ENCODE measurements around the gene CFAP61.

The CFAP61 gene

DNA sequence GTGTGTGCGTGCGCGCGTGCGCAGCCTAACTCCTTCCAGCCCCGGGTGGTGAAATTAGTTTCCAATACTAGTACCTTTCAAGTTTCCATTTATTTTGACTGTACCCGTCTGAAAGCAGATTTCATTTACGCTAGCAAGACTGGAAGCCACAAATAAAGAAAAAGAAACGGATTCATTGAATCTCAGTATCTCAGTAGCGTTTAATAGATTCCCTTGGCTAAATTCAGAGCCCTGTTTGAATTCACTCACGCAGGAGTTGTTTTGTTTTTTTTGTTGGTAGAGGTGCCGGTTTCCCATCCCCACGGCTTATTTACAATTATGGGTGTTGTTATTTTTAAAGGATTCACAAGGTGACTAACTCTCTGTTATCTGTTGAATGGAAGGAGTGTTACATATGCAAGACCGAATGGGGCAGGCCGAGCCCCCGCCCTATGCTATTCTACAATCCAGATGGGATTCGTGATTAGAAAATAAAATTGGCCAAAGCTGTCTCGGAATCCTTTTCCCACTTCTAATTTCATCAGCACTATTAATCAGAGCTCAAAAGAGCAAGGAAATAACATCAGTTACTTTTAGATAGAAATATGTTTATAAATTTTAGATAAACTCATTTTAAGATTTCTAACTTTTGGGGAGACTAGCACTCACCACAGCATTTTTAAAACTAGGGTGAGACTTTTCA, 313.3 kb downstream of the CFAP61 start:
- DNase-seq (no peak), ATAC-seq (no peak)
- H3K9me3 Mint-ChIP-seq: no peaks in the 10 kb centered on the region
- peaks cover 65% of the 10 kb centered on the region for H3K27me3 Mint-ChIP-seq
- peaks cover 44% of the 10 kb centered on the region for H3K4me1 Mint-ChIP-seq
- peak overlapping the region; percentile 23 for H3K27ac Mint-ChIP-seq
- peak overlapping the region; percentile 43 for H3K4me3 Mint-ChIP-seq
- peaks cover 3% of the 10 kb centered on the region for H3K36me3 Mint-ChIP-seq (ENCODE audit: low read depth)

DNA sequence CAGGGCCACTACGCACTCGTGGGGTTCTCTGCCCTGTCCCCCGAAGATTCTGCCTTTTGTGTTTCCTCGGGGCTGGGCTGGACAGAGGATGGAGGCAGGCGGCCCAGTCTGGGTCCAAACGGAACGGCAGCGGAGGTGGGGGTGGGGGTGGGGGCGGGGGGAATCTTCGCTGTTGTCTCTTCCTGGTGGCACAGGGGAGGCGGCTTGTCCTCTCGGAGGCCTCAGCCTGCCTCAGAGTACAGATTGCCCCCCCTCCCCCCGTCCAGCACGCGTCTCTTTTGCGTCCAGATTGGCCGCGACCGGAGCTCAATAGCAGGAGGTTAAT, 314.2 kb downstream of the CFAP61 start:
- Mint-ChIP-seq H3K36me3 (ENCODE audit: low read depth) (peaks cover 3% of the 10 kb centered on the region), H3K27me3 (peaks cover 65% of the 10 kb centered on the region), H3K4me3 (peak overlapping the region; percentile 48), H3K4me1 (peaks cover 41% of the 10 kb centered on the region), H3K9me3 (no peaks in the 10 kb centered on the region), H3K27ac (no peak overlapping the region)
- DNase-seq: no peak
- ATAC-seq: no peak

DNA sequence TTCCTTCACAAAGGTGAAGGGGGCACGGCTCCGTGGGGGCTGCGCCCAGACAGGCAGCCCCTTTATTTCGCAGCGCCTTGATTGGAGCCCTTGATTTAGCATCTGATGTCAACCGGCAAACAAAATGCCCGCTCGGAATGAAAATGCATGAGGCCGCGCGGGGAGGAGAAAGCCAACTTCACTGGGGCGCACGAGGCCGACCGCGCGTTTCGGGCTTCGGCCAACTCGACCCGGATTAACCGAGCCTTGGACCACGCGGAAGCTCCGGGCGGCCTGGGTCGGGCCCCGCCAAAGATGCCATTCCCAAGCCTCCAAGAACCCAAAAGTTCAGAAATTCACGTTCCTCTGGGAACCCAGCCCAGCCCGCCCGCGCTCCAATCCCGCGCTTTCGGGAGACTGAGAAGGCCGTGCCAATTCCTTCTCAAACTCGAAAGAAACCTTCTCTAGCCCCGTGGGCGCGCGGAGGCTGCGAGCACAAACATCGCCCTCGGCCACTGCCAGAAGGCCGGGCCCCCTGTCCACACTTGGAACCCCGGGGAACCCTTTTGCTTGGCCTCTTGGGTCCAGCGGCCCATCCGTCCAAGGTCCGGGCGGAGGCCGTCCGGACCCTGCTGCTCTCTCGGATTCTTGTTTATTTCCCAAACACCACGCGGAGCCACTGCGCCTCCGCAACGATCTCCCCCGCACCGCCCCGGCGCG, 314.7 kb downstream of the CFAP61 start:
- Mint-ChIP-seq H3K4me3 (peak overlapping the region; percentile 72), H3K27ac (peak overlapping the region; percentile 71), H3K27me3 (peaks cover 65% of the 10 kb centered on the region), H3K36me3 (ENCODE audit: low read depth) (peaks cover 3% of the 10 kb centered on the region), H3K4me1 (peaks cover 40% of the 10 kb centered on the region), H3K9me3 (no peaks in the 10 kb centered on the region)
- peak; percentile 23 for DNase-seq
- ATAC-seq: no peak

DNA sequence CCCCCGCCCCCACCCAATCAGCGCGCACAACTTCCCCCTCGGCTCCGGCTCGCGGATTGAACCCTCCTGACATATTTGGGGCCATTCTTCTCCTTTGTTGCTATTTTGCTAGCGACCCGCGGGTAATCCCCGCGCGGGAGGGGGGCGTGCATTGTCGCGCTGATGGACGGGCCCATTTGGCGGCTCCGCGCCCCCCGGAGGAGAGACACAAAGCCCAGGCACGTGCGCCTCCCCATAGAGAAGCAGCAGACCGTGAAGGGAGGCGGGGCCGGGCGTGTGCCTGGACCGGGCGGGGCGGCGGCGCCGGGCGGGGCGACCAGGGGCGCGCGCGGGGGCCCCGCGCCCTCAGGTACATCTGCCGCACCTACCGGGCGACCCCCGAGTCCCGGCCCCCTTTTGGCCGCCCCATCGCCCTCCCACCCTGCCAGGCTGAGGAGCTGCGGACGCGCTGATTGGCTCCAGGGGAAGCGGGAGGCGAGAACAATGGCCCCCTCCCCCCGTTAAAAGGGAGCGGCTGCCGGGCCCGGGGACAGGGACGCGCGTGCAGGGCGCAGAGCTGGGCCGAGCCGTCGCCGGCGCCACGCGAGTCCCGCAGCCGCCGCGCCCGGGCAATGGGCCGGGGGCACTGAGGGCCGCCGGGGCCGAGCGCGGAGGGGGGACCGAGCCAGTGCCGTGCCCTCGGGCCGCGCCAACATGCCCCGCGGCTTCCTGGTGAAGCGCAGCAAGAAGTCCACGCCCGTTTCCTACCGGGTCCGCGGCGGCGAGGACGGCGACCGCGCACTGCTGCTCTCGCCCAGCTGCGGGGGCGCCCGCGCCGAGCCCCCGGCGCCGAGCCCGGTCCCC, 315.5 kb downstream of the CFAP61 start, which contains the start of gene INSM1:
INSM1 (plus strand) TSS at position 530 of the 843 bp plus-strand sequence; CDS start at position 694, 164 bp downstream.
- Mint-ChIP-seq H3K9me3 (no peaks in the 10 kb centered on the region), H3K27me3 (peaks cover 65% of the 10 kb centered on the region)

DNA sequence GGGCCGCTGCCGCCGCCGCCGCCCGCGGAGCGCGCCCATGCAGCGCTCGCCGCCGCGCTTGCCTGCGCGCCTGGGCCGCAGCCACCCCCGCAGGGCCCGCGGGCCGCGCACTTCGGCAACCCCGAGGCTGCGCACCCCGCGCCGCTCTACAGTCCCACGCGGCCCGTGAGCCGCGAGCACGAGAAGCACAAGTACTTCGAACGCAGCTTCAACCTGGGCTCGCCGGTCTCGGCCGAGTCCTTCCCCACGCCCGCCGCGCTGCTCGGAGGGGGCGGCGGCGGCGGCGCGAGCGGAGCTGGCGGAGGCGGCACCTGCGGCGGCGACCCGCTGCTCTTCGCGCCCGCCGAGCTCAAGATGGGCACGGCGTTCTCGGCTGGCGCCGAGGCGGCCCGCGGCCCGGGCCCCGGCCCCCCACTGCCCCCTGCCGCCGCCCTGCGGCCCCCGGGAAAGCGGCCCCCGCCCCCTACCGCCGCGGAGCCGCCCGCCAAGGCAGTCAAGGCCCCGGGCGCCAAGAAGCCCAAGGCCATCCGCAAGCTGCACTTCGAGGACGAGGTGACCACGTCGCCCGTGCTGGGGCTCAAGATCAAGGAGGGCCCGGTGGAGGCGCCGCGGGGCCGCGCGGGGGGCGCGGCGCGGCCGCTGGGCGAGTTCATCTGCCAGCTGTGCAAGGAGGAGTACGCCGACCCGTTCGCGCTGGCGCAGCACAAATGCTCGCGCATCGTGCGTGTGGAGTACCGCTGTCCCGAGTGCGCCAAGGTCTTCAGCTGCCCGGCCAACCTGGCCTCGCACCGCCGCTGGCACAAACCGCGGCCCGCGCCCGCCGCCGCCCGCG, 316.3 kb downstream of the CFAP61 start:
- Mint-ChIP-seq H3K36me3 (ENCODE audit: low read depth) (peaks cover 3% of the 10 kb centered on the region), H3K27me3 (peaks cover 65% of the 10 kb centered on the region), H3K4me1 (peaks cover 29% of the 10 kb centered on the region), H3K27ac (no peak overlapping the region), H3K9me3 (no peaks in the 10 kb centered on the region), H3K4me3 (no peak overlapping the region)
- ATAC-seq (no peak), DNase-seq (peak; percentile 28)

More for the DNA sequence above, 315.5 kb downstream of the CFAP61 start, which contains the start of gene INSM1:
- Mint-ChIP-seq H3K4me3 (peak within 1 kb of the TSS; percentile 72), H3K36me3 (ENCODE audit: low read depth) (peaks cover 3% of the 10 kb centered on the region), H3K27ac (peak within 1 kb of the TSS; percentile 71), H3K4me1 (peaks cover 36% of the 10 kb centered on the region)
- ATAC-seq (peak; percentile 33), DNase-seq (peak; percentile 46)

DNA sequence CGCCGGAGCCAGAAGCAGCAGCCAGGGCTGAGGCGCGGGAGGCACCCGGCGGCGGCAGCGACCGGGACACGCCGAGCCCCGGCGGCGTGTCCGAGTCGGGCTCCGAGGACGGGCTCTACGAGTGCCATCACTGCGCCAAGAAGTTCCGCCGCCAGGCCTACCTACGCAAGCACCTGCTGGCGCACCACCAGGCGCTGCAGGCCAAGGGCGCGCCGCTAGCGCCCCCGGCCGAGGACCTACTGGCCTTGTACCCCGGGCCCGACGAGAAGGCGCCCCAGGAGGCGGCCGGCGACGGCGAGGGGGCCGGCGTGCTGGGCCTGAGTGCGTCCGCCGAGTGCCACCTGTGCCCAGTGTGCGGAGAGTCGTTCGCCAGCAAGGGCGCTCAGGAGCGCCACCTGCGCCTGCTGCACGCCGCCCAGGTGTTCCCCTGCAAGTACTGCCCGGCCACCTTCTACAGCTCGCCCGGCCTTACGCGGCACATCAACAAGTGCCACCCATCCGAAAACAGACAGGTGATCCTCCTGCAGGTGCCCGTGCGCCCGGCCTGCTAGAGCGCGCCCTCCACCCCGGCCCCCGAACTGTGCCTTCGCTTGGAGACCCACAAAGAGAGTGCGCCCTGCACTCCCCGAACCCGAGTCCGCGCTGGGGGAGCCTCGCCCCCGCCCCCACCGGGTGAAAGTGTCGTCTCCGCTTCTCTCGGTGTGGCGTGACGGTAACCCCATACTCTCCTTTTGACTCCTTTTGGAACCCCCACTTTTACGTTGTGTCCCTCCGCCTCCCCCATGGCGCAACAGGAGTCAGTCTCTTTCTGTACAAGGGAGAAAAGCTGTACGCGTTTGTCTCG, 317.1 kb downstream of the CFAP61 start:
- Mint-ChIP-seq H3K4me3 (peak overlapping the region; percentile 85), H3K9me3 (no peaks in the 10 kb centered on the region), H3K36me3 (ENCODE audit: low read depth) (peaks cover 3% of the 10 kb centered on the region), H3K27ac (peak overlapping the region; percentile 85), H3K4me1 (peaks cover 23% of the 10 kb centered on the region), H3K27me3 (peaks cover 65% of the 10 kb centered on the region)
- ATAC-seq (peak; percentile 25), DNase-seq (peak; percentile 21)

DNA sequence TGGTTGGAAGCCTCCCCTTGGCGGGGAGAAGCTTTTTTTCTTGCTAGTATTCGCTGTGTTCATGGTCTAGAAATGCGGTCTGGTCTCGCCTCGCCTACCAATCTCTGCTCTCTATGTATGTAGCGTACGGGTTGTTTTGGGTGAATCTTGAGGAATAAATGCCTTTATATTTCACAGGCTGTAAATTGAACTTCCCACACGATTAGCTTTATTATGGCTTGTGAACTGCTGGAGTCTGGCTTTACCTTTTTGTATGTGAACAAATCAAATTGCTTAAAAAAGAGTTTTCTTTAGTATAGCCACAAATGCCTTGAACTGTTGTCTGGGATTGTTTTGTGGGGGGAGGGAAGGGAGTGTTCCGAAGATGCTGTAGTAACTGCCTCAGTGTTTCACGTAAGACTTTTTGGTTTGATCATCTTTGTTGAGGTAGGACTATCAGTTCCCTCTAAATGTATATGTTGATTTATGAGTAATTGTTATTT, 317.8 kb downstream of the CFAP61 start:
- peak overlapping the region; percentile 85 for H3K27ac Mint-ChIP-seq
- peaks cover 22% of the 10 kb centered on the region for H3K4me1 Mint-ChIP-seq
- peak overlapping the region; percentile 85 for H3K4me3 Mint-ChIP-seq
- no peak for ATAC-seq
- no peak for DNase-seq
- H3K36me3 Mint-ChIP-seq (ENCODE audit: low read depth): peaks cover 3% of the 10 kb centered on the region
- peaks cover 69% of the 10 kb centered on the region for H3K27me3 Mint-ChIP-seq
- no peaks in the 10 kb centered on the region for H3K9me3 Mint-ChIP-seq

DNA sequence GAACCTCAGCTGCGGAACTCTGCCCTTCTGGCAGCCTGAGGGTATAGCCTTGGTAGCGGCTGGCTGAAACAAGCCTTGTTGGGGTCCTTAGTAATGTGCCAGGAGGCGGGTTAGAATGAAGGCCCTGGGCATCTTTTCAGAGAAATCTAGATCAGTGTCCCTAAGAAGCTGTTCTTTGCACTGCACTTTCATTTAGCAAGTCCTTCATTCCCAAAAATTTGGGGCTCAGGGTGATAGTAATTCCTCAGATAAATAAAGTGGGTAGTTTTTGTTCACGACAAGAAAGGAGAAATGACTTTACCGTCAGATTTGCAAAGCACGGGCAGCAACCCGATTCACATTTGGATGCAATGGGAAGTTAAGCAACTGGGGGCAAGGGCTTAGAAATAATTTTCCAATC, 318.8 kb downstream of the CFAP61 start:
- peak overlapping the region; percentile 85 for H3K4me3 Mint-ChIP-seq
- H3K27me3 Mint-ChIP-seq: peaks cover 65% of the 10 kb centered on the region

DNA sequence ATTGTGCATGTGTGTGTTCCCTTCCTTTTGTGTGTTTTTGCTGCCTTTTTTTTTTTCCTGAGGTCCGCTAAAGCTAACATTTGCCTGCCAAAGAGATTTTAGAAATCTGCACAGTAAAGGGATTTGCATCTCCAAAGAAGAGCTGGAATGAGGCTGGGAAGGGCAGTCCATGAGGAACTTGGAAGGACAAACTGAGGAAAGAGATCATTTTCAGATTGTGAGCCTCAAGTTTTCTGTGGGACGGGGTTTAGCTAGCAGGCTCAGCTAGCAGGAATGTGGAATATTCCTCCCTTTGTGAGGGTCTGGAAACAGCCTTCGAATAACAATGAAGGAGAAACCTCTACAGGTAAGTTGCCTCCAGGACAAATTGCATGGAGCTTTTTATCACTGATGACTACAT, 319.3 kb downstream of the CFAP61 start:
- peak overlapping the region; percentile 85 for H3K4me3 Mint-ChIP-seq
- DNase-seq (no peak), ATAC-seq (no peak)
- peaks cover 60% of the 10 kb centered on the region for H3K27me3 Mint-ChIP-seq
- H3K36me3 Mint-ChIP-seq (ENCODE audit: low read depth): peaks cover 3% of the 10 kb centered on the region
- no peaks in the 10 kb centered on the region for H3K9me3 Mint-ChIP-seq
- peaks cover 11% of the 10 kb centered on the region for H3K4me1 Mint-ChIP-seq
- H3K27ac Mint-ChIP-seq: no peak overlapping the region

More for the DNA sequence above, 318.8 kb downstream of the CFAP61 start:
- no peak overlapping the region for H3K27ac Mint-ChIP-seq
- H3K9me3 Mint-ChIP-seq: no peaks in the 10 kb centered on the region
- peaks cover 15% of the 10 kb centered on the region for H3K4me1 Mint-ChIP-seq
- H3K36me3 Mint-ChIP-seq (ENCODE audit: low read depth): peaks cover 3% of the 10 kb centered on the region
- DNase-seq (no peak), ATAC-seq (no peak)

DNA sequence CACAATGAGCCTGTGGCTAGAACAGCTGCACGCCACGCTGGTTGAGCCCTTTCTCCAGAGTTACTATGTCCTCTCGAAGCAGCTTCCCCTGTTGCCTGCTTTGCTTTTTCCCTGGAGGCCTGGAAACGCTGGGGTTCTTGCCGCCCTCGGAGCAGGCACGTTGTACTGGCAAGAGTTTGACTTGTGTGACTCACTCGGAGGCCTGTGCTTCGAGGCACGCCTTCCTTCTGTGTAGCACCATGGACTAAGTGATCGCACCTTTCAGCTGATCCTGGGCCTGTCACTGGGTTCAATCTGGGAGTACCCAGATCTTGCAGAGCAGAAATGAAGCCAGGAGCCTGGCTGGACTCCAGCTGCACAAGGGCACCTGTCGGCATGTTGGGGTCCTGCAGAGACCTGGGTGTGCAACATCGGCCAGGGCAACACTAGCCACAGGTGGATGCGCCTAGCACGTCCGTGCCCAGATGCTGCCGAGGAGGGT, 320.8 kb downstream of the CFAP61 start:
- Mint-ChIP-seq H3K4me3 (no peak overlapping the region), H3K9me3 (no peaks in the 10 kb centered on the region), H3K27me3 (peaks cover 54% of the 10 kb centered on the region), H3K4me1 (peaks cover 9% of the 10 kb centered on the region), H3K36me3 (ENCODE audit: low read depth) (peaks cover 3% of the 10 kb centered on the region), H3K27ac (no peak overlapping the region)
- ATAC-seq (no peak), DNase-seq (no peak)

DNA sequence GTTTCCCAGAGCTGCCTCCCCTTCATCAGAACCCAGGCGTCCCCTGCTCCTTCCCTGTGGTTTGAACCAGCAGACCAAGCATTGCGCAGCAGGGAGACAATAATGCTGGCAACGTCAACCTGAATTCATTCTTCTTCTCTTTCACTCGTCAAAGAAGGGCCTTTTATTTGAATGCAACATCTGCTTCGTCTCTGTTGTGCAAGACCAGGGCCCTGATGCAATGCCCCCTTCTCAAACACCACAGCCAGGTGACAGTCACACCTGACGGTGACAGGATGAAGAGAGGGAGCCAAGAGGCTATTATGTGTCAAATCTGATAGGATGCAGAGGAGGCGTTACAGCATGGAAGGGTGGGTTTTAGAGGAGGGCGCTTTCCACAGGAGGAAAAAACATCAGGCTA, 323.5 kb downstream of the CFAP61 start:
- H3K27ac Mint-ChIP-seq: no peak overlapping the region
- ATAC-seq (no peak), DNase-seq (no peak)
- H3K36me3 Mint-ChIP-seq (ENCODE audit: low read depth): no peaks in the 10 kb centered on the region
- H3K4me3 Mint-ChIP-seq: no peak overlapping the region
- no peaks in the 10 kb centered on the region for H3K9me3 Mint-ChIP-seq
- H3K27me3 Mint-ChIP-seq: peaks cover 50% of the 10 kb centered on the region
- peaks cover 5% of the 10 kb centered on the region for H3K4me1 Mint-ChIP-seq

DNA sequence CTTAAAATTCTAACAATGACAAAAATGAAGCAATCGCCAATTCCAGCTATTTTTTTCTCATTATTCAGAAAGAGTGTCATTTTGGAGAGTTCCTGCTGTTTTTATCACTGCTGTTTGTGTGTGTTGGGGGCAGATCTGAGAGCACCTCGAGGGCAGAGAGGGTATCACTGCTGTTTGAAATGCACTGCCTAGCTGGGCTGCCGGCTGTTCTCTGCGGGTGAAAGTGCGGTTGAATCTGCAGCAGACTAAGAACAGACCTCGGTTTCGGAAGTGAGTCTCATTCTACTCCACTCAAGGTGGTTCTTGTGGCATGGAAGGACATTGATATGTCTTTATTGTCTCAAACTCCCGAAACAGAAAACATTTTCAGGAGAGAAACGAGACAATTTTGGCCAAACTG, 333.9 kb downstream of the CFAP61 start:
- Mint-ChIP-seq H3K36me3 (ENCODE audit: low read depth) (no peaks in the 10 kb centered on the region), H3K9me3 (no peaks in the 10 kb centered on the region), H3K27ac (no peak overlapping the region), H3K27me3 (no peaks in the 10 kb centered on the region), H3K4me1 (no peaks in the 10 kb centered on the region), H3K4me3 (no peak overlapping the region)
- ATAC-seq (no peak), DNase-seq (no peak)

DNA sequence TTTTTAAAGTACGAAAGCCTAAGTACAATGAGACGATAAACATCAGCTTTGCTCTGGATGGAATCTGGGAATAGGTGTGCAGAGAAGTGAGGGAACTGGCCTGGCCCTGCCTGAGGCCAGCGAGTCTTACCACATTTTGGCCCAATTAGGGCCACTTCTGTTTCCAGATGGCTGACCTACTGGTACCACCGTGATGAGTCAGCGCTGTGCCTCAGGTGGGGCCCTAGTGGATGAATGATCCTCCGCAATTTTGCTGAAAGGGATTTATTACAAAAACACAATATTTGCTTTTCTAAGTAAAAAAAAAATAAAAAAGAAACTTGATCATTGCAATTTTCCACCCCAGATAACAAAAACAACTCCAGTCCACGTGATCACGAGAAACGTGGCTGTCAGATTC, 338.1 kb downstream of the CFAP61 start:
- no peaks in the 10 kb centered on the region for H3K9me3 Mint-ChIP-seq
- ATAC-seq: no peak
- no peak overlapping the region for H3K27ac Mint-ChIP-seq
- no peaks in the 10 kb centered on the region for H3K27me3 Mint-ChIP-seq
- no peaks in the 10 kb centered on the region for H3K4me1 Mint-ChIP-seq
- peaks cover 2% of the 10 kb centered on the region for H3K36me3 Mint-ChIP-seq (ENCODE audit: low read depth)
- no peak overlapping the region for H3K4me3 Mint-ChIP-seq
- no peak for DNase-seq
